ENCODE results near the gene TOP3B. TPM values are rescaled to one million over a fixed set of nuclear protein-coding genes. Genes with fewer than 3 reads are reported as not detected.
A peak's percentile ranks its signal among the peaks of the same experiment; 100 is the strongest.

Gene TOP3B
- total RNA-seq, 4 donors from 2014 or later = 28.2 to 113 (median 35.1) TPM

GRCh38 chr22:21962655-21962949, 20.0 kb downstream of the TOP3B start:
- 100% methylated on average over 4 of the region's 11 CpGs for WGBS
- Histone ChIP-seq H3K4me3 (no peak overlapping the region), H3K27ac (no peak overlapping the region)

GRCh38 chr22:21961886-21962654, 20.5 kb downstream of the TOP3B start:
- Histone ChIP-seq H3K36me3 (peaks cover 84% of the 10 kb centered on the region), H3K27ac (no peak overlapping the region)
- DNase-seq (ENCODE audit: low spot score in 2 of 2) = peak in 1 of 2 donors; percentile 55

More at GRCh38 chr22:21962655-21962949, 20.0 kb downstream of the TOP3B start:
- Histone ChIP-seq H3K36me3 (peaks cover 90% of the 10 kb centered on the region), H3K9me3 (no peaks in the 10 kb centered on the region), H3K27me3 (no peaks in the 10 kb centered on the region), H3K4me1 (no peaks in the 10 kb centered on the region)
- no peak for TF ChIP-seq POLR2A (IDR thresholded peaks at IDR 0.05)
- DNase-seq (ENCODE audit: low spot score in 2 of 2) = peak in 1 of 2 donors; percentile 46

GRCh38 chr22:21961127-21961867, 21.3 kb downstream of the TOP3B start:
- no peak overlapping the region for H3K27ac ChIP-seq

More at GRCh38 chr22:21961886-21962654, 20.5 kb downstream of the TOP3B start:
- Histone ChIP-seq H3K27me3 (no peaks in the 10 kb centered on the region), H3K4me3 (no peak overlapping the region), H3K4me1 (no peaks in the 10 kb centered on the region), H3K9me3 (no peaks in the 10 kb centered on the region)
- WGBS = 51% methylated on average over 5 of the region's 23 CpGs
- TF ChIP-seq EP300 (IDR thresholded peaks at IDR 0.05) (no peak), POLR2AphosphoS5 (IDR thresholded peaks at IDR 0.05) (no peak), POLR2A (IDR thresholded peaks at IDR 0.05) (no peak), CTCF (IDR thresholded peaks at IDR 0.05) (no peak)

GRCh38 chr22:21960200-21961126, 22.1 kb downstream of the TOP3B start:
- Histone ChIP-seq H3K27ac (no peak overlapping the region), H3K4me1 (no peaks in the 10 kb centered on the region), H3K27me3 (no peaks in the 10 kb centered on the region), H3K4me3 (no peak overlapping the region), H3K36me3 (peaks cover 68% of the 10 kb centered on the region), H3K9me3 (no peaks in the 10 kb centered on the region)
- no peak for TF ChIP-seq POLR2A (IDR thresholded peaks at IDR 0.05)
- TF ChIP-seq POLR2AphosphoS5 (IDR thresholded peaks at IDR 0.05) = no peak
- TF ChIP-seq EP300 (IDR thresholded peaks at IDR 0.05) = no peak
- TF ChIP-seq CTCF (IDR thresholded peaks at IDR 0.05) = no peak
- 88% methylated on average over 12 of the region's 24 CpGs for WGBS
- no peak for DNase-seq (ENCODE audit: low spot score in 2 of 2)

More at GRCh38 chr22:21961127-21961867, 21.3 kb downstream of the TOP3B start:
- Histone ChIP-seq H3K4me1 (no peaks in the 10 kb centered on the region), H3K9me3 (no peaks in the 10 kb centered on the region), H3K27me3 (no peaks in the 10 kb centered on the region), H3K36me3 (peaks cover 77% of the 10 kb centered on the region), H3K4me3 (no peak overlapping the region)
- no peak for DNase-seq (ENCODE audit: low spot score in 2 of 2)
- TF ChIP-seq CTCF (IDR thresholded peaks at IDR 0.05) (no peak), POLR2A (IDR thresholded peaks at IDR 0.05) (no peak), POLR2AphosphoS5 (IDR thresholded peaks at IDR 0.05) (no peak), EP300 (IDR thresholded peaks at IDR 0.05) (no peak)
- 100% methylated on average over 4 of the region's 18 CpGs for WGBS

GRCh38 chr22:21959274-21960074, 23.1 kb downstream of the TOP3B start:
- no peak for DNase-seq (ENCODE audit: low spot score in 2 of 2)
- TF ChIP-seq POLR2AphosphoS5 (IDR thresholded peaks at IDR 0.05) (no peak), EP300 (IDR thresholded peaks at IDR 0.05) (no peak)
- Histone ChIP-seq H3K27me3 (no peaks in the 10 kb centered on the region), H3K4me3 (no peak overlapping the region), H3K27ac (no peak overlapping the region), H3K36me3 (peaks cover 58% of the 10 kb centered on the region), H3K4me1 (no peaks in the 10 kb centered on the region), H3K9me3 (no peaks in the 10 kb centered on the region)
- 82% methylated on average over 9 of the region's 18 CpGs for WGBS
